CD8-positive, alpha-beta memory T cell (primary cell): ENCODE data around the gene NTN5. TPM values are rescaled to one million over a fixed set of nuclear protein-coding genes. Genes with fewer than 3 reads are reported as not detected.

Experiments
- CTCF ChIA-PET: fragments of 350-600 bp; sonication (Branson Sonifier 250); formaldehyde crosslinking; loops from one replicate; lab custom pipeline; 2021; ENCODE audit warnings: antibody characterized with exemption; lab: Charles Lee
- POLR2A ChIA-PET: fragments of 350-600 bp; sonication (Branson Sonifier 250); formaldehyde crosslinking; loops from one replicate; lab custom pipeline; 2021; ENCODE audit warnings: antibody characterized with exemption; lab: Charles Lee
- DNase-seq, 5 donors: peaks; one replicate each; pipeline versions ENCODE4 v3.0.0 to v3.0.0-alpha.2; 2020 to 2022; ENCODE audit warnings: mixed read lengths in 1 of 5
- H3K27ac ChIP-seq: one replicate; pipeline ENCODE4 v1.7.0; 2013; ENCODE audit warnings: low read depth, mild to moderate bottlenecking, low read length, moderate library complexity
- H3K27me3 ChIP-seq: 2 replicates; pipeline ENCODE4 v1.7.0; 2013; ENCODE audit warnings: low read length, mild to moderate bottlenecking; ENCODE audit not compliant: insufficient read depth, poor library complexity, severe bottlenecking
- H3K36me3 ChIP-seq: 2 replicates; pipeline ENCODE4 v1.7.0; 2013; ENCODE audit warnings: mild to moderate bottlenecking, low read length, moderate library complexity; ENCODE audit not compliant: insufficient read depth
- H3K4me1 ChIP-seq: 2 replicates; pipeline ENCODE4 v1.7.0; 2013; ENCODE audit warnings: mild to moderate bottlenecking, low read length, moderate library complexity; ENCODE audit not compliant: insufficient read depth
- H3K4me3 ChIP-seq: 2 replicates; pipeline ENCODE4 v1.7.0; 2013; ENCODE audit warnings: mild to moderate bottlenecking, low read length
- H3K9me3 ChIP-seq: 2 replicates; pipeline ENCODE4 v1.7.0; 2013; ENCODE audit warnings: mild to moderate bottlenecking, low read length
- H3K27ac Mint-ChIP-seq, 8 donors: one replicate each; pipeline ENCODE4 v1.8.0; 2020 to 2021; ENCODE audit warnings: mixed read lengths in 8 of 8, mild to moderate bottlenecking in 6 of 8, inconsistent platforms in 3 of 8, moderate library complexity in 3 of 8
- H3K27me3 Mint-ChIP-seq, 2 donors: one replicate each; pipeline ENCODE4 v1.8.0; 2020 to 2021; ENCODE audit warnings: mixed read lengths in 2 of 2, mild to moderate bottlenecking in 1 of 2, moderate library complexity in 1 of 2
- H3K36me3 Mint-ChIP-seq, 3 donors: one replicate each; pipeline ENCODE4 v1.8.0; 2020 to 2021; ENCODE audit warnings: mixed read lengths in 3 of 3, inconsistent platforms in 1 of 3, mild to moderate bottlenecking in 1 of 3
- H3K4me1 Mint-ChIP-seq, 3 donors: one replicate each; pipeline ENCODE4 v1.8.0; 2020 to 2021; ENCODE audit warnings: mixed read lengths in 3 of 3, inconsistent platforms in 1 of 3, mild to moderate bottlenecking in 1 of 3
- H3K4me3 Mint-ChIP-seq, 7 donors: one replicate each; pipeline ENCODE4 v1.8.0; 2020 to 2021; ENCODE audit warnings: mixed read lengths in 7 of 7, mild to moderate bottlenecking in 6 of 7, moderate library complexity in 4 of 7, inconsistent platforms in 2 of 7
- H3K9me3 Mint-ChIP-seq, 5 donors: one replicate each; pipeline ENCODE4 v1.8.0; 2020 to 2022; ENCODE audit warnings: mixed read lengths in 5 of 5, mild to moderate bottlenecking in 3 of 5, moderate library complexity in 2 of 5, inconsistent platforms in 1 of 5
- polyA plus RNA-seq: library from polyadenylated mRNA; unstranded; fragments of 300-500 nt; fragmentation: Illumina TruSeq; gene quantifications from one replicate; pipeline ENCODE4 v1.2.3, GENCODE V29; 2021
- total RNA-seq, 2 experiments: library from RNA; stranded (reverse); gene quantifications; one replicate each; pipeline ENCODE4 v1.2.3, GENCODE V29; 2021

Gene NTN5
- total and polyA plus RNA-seq, 3 experiments from 2014 or later, result 0.11 to 0.33 TPM; not detected in 1

DNA sequence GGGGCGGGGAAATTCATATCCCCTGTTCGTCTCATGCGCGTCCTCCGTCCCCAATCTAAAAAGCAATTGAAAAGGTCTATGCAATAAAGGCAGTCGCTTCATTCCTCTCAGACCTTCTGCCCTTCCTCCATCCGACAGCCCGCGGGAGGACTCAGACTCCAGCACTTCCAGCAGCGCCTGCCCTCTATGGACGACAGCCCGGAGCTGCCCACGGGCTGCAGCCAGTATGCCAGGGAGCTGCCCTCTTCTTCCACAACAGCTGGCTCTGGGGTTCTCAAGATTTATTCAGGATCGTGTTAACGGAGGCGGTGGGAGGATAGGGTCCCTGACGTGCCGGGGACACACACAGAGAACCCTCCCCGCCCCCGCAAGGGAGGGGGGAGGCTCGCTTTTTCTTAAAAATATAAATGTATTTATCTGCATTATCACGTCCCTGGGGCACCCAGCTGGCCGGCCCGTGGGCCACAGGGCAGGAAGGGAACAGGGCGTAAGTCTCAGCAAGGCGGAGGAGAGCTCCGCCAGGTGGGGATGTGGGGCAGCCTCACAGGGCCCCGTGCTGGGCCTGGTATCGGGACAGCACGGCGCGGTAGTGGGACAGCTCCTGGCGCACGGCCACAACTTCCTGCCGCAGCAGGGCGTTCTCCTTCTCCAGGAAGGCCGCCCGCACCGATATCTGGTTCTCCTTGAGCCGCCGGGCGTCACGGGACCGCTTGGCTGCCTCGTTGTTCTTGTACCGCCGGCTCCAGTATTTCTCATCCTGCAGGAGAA is 42.3 kb downstream of the NTN5 start:
- H3K4me3 ChIP-seq, result no peak overlapping the region
- CTCF ChIA-PET, result no interaction called here
- Mint-ChIP-seq H3K36me3 (peaks cover 0 to 58% (median 0%) of the 10 kb centered on the region in 3 donors), H3K27me3 (no peaks in the 10 kb centered on the region), H3K4me3 (no peak overlapping the region), H3K9me3 (peaks cover 0 to 2% (median 0%) of the 10 kb centered on the region in 5 donors), H3K4me1 (peaks cover 19 to 53% (median 24%) of the 10 kb centered on the region in 3 donors), H3K27ac (no peak overlapping the region)
- no peaks in the 10 kb centered on the region for H3K27me3 ChIP-seq
- DNase-seq, result no peak
- H3K27ac ChIP-seq, result no peak overlapping the region
- H3K4me1 ChIP-seq, result peaks cover 29% of the 10 kb centered on the region
- peaks cover 30% of the 10 kb centered on the region for H3K36me3 ChIP-seq
- POLR2A ChIA-PET, result interaction anchor here (1.8 kb wide), 1 partner anchor 11 kb away, joined by 4 read pairs; the partner anchor contains the start of genes RPL18 and SPHK2
- no peaks in the 10 kb centered on the region for H3K9me3 ChIP-seq

DNA sequence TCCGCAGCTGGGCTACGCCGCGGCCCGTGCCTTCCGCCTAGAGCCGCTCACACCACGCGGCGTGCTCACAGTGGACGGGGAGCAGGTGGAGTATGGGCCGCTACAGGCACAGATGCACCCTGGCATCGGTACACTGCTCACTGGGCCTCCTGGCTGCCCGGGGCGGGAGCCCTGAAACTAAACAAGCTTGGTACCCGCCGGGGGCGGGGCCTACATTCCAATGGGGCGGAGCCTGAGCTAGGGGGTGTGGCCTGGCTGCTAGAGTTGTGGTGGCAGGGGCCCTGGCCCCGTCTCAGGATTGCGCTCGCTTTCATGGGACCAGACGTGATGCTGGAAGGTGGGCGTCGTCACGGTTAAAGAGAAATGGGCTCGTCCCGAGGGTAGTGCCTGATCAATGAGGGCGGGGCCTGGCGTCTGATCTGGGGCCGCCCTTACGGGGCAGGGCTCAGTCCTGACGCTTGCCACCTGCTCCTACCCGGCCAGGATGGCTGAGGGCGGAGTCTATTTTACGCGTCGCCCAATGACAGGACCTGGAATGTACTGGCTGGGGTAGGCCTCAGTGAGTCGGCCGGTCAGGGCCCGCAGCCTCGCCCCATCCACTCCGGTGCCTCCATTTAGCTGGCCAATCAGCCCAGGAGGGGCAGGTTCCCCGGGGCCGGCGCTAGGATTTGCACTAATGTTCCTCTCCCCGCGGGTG is 43.1 kb downstream of the NTN5 start:
- Mint-ChIP-seq H3K27ac (no peak overlapping the region), H3K9me3 (peaks cover 0 to under 1% (median 0%) of the 10 kb centered on the region in 5 donors), H3K4me1 (peaks cover 20 to 54% (median 22%) of the 10 kb centered on the region in 3 donors), H3K4me3 (no peak overlapping the region), H3K27me3 (no peaks in the 10 kb centered on the region), H3K36me3 (peaks cover 0 to 57% (median 0%) of the 10 kb centered on the region in 3 donors)
- H3K4me1 ChIP-seq, result peaks cover 23% of the 10 kb centered on the region
- ChIA-PET CTCF (no interaction called here), POLR2A (interaction anchor here (0.9 kb wide), 1 partner anchor 10 kb away, joined by 3 read pairs; the partner anchor contains the start of gene SPHK2)
- no peak overlapping the region for H3K27ac ChIP-seq
- peaks cover 30% of the 10 kb centered on the region for H3K36me3 ChIP-seq
- H3K4me3 ChIP-seq, result no peak overlapping the region
- DNase-seq, result no peak
- H3K9me3 ChIP-seq, result no peaks in the 10 kb centered on the region
- no peaks in the 10 kb centered on the region for H3K27me3 ChIP-seq

DNA sequence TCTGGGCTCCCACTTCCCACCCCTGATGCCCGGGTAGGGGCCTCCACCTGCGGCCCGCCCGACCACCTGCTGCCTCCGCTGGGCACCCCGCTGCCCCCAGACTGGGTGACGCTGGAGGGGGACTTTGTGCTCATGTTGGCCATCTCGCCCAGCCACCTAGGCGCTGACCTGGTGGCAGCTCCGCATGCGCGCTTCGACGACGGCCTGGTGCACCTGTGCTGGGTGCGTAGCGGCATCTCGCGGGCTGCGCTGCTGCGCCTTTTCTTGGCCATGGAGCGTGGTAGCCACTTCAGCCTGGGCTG is 43.6 kb downstream of the NTN5 start:
- Mint-ChIP-seq H3K27me3 (no peaks in the 10 kb centered on the region), H3K27ac (no peak overlapping the region), H3K36me3 (peaks cover 0 to 54% (median 0%) of the 10 kb centered on the region in 3 donors), H3K4me1 (peaks cover 18 to 53% (median 22%) of the 10 kb centered on the region in 3 donors), H3K4me3 (no peak overlapping the region), H3K9me3 (no peaks in the 10 kb centered on the region)
- ChIA-PET POLR2A (interaction anchor here (0.6 to 0.9 kb wide), 2 partner anchors 10 to 71 kb away, joined by 3 to 11 read pairs; partner anchors contain the start of gene SPHK2), CTCF (no interaction called here)
- Histone ChIP-seq H3K27me3 (no peaks in the 10 kb centered on the region), H3K4me3 (no peak overlapping the region), H3K27ac (no peak overlapping the region), H3K9me3 (no peaks in the 10 kb centered on the region), H3K36me3 (peaks cover 30% of the 10 kb centered on the region), H3K4me1 (peaks cover 19% of the 10 kb centered on the region)
- DNase-seq, result no peak

DNA sequence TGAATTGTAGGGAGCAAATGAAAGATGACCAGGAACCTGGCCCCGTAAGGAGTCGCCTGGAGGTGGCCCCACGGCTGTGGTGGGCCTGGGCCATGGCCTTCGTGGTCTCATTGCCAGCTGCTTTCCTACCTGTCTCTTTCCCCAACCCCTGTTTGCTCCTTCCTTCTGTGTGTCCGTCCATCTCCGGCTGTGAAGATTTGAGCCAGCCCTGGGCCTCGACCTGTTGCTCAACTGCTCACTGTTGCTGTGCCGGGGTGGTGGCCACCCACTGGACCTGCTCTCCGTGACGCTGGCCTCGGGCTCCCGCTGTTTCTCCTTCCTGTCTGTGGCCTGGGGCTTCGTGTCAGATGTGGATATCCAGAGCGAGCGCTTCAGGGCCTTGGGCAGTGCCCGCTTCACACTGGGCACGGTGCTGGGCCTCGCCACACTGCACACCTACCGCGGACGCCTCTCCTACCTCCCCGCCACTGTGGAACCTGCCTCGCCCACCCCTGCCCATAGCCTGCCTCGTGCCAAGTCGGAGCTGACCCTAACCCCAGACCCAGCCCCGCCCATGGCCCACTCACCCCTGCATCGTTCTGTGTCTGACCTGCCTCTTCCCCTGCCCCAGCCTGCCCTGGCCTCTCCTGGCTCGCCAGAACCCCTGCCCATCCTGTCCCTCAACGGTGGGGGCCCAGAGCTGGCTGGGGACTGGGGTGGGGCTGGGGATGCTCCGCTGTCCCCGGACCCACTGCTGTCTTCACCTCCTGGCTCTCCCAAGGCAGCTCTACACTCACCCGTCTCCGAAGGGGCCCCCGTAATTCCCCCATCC is 44.1 kb downstream of the NTN5 start:
- H3K4me1 Mint-ChIP-seq, result peaks cover 21 to 53% (median 24%) of the 10 kb centered on the region in 3 donors
- peaks cover 30% of the 10 kb centered on the region for H3K36me3 ChIP-seq
- H3K27ac Mint-ChIP-seq, result peak overlapping the region in 1 of 8 donors; percentile 36
- H3K27ac ChIP-seq, result no peak overlapping the region
- H3K27me3 ChIP-seq, result no peaks in the 10 kb centered on the region
- H3K9me3 ChIP-seq, result no peaks in the 10 kb centered on the region
- H3K4me3 ChIP-seq, result no peak overlapping the region
- CTCF ChIA-PET, result no interaction called here
- peaks cover 16% of the 10 kb centered on the region for H3K4me1 ChIP-seq
- no peak for DNase-seq
- POLR2A ChIA-PET, result interaction anchor here (0.6 to 0.9 kb wide), 3 partner anchors 9 to 70 kb away, joined by 3 to 11 read pairs (median 5); partner anchors contain the start of gene SPHK2
- H3K36me3 Mint-ChIP-seq, result peaks cover 0 to 54% (median 1%) of the 10 kb centered on the region in 3 donors
- H3K27me3 Mint-ChIP-seq, result no peaks in the 10 kb centered on the region
- H3K9me3 Mint-ChIP-seq, result no peaks in the 10 kb centered on the region
- peak overlapping the region in 1 of 7 donors; percentile 12 for H3K4me3 Mint-ChIP-seq

DNA sequence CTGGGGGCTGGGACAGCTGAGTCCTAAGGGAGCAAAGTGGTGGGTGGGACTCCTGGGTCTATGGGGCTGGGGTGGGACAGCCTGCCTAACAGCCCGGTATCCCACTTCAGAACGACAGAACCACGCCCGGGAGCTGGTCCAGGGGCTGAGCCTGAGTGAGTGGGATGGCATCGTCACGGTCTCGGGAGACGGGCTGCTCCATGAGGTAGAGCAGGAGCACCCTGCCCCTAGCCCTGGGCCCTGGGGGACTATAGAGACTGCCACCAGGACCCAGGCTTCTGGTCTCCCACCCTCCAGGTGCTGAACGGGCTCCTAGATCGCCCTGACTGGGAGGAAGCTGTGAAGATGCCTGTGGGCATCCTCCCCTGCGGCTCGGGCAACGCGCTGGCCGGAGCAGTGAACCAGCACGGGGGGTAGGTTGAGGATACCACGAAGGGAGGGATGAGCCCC is 44.9 kb downstream of the NTN5 start:
- no peaks in the 10 kb centered on the region for H3K9me3 Mint-ChIP-seq
- Histone ChIP-seq H3K27ac (no peak overlapping the region), H3K36me3 (peaks cover 24% of the 10 kb centered on the region), H3K27me3 (no peaks in the 10 kb centered on the region), H3K4me3 (no peak overlapping the region), H3K9me3 (no peaks in the 10 kb centered on the region), H3K4me1 (peaks cover 15% of the 10 kb centered on the region)
- peaks cover 0 to 50% (median 1%) of the 10 kb centered on the region in 3 donors for H3K36me3 Mint-ChIP-seq
- H3K27me3 Mint-ChIP-seq, result no peaks in the 10 kb centered on the region
- H3K4me1 Mint-ChIP-seq, result peaks cover 27 to 51% (median 27%) of the 10 kb centered on the region in 3 donors
- no peak for DNase-seq
- CTCF ChIA-PET, result interaction anchor here (0.9 kb wide), 1 partner anchor 9 kb away, joined by 3 read pairs; the partner anchor contains the start of gene RPL18
- H3K4me3 Mint-ChIP-seq, result no peak overlapping the region
- POLR2A ChIA-PET, result interaction anchor here (0.6 to 1.4 kb wide), 2 partner anchors 9 to 17 kb away, joined by 5 to 7 read pairs; partner anchors contain the start of gene RPL18
- H3K27ac Mint-ChIP-seq, result peak overlapping the region in 2 of 8 donors; percentile 36 to 55

DNA sequence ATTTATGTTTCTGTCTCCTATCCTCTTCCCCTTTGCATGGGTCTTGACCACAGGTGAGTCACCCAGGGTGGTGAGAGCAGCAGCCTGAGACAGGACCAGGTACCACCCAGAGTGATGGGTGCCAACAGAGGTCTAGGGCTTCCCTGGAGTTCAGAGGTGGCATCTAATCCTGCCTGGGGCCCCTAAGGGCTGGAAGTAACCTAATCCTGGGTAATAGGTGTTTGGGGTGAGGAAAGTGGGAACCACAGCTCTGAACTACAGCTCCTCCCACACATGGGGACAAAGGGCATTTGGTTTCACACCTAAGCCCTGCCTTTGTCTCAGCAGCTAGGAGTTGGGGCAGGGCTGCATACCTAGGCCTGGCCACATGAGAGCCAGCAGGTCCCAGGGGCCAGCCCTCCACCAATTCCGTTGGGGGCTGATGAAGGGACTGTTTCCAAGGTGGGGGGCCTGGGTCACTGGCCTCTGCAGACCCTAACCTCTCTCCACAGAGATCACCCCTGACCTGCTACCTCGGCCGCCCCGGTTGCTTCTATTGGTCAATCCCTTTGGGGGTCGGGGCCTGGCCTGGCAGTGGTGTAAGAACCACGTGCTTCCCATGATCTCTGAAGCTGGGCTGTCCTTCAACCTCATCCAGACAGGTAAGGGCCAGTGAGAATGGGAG is 45.5 kb downstream of the NTN5 start:
- no peaks in the 10 kb centered on the region for H3K9me3 ChIP-seq
- no peak overlapping the region for H3K27ac ChIP-seq
- H3K36me3 ChIP-seq, result peaks cover 18% of the 10 kb centered on the region
- peak in 1 of 5 donors; percentile 69 for DNase-seq
- peak overlapping the region in 5 of 8 donors; percentile 52 to 82 (median 68) for H3K27ac Mint-ChIP-seq
- H3K4me3 ChIP-seq, result no peak overlapping the region
- H3K9me3 Mint-ChIP-seq, result no peaks in the 10 kb centered on the region
- H3K4me1 Mint-ChIP-seq, result peaks cover 25 to 48% (median 30%) of the 10 kb centered on the region in 3 donors
- POLR2A ChIA-PET, result interaction anchor here (1.4 kb wide), 1 partner anchor 9 kb away, joined by 7 read pairs; the partner anchor contains the start of gene RPL18
- H3K27me3 Mint-ChIP-seq, result no peaks in the 10 kb centered on the region
- H3K4me3 Mint-ChIP-seq, result peak overlapping the region in 4 of 7 donors; percentile 7 to 28 (median 26)
- CTCF ChIA-PET, result interaction anchor here (0.9 kb wide), 1 partner anchor 9 kb away, joined by 3 read pairs; the partner anchor contains the start of gene RPL18
- no peaks in the 10 kb centered on the region for H3K27me3 ChIP-seq
- H3K4me1 ChIP-seq, result peaks cover 10% of the 10 kb centered on the region
- peaks cover 0 to 46% (median 4%) of the 10 kb centered on the region in 3 donors for H3K36me3 Mint-ChIP-seq

DNA sequence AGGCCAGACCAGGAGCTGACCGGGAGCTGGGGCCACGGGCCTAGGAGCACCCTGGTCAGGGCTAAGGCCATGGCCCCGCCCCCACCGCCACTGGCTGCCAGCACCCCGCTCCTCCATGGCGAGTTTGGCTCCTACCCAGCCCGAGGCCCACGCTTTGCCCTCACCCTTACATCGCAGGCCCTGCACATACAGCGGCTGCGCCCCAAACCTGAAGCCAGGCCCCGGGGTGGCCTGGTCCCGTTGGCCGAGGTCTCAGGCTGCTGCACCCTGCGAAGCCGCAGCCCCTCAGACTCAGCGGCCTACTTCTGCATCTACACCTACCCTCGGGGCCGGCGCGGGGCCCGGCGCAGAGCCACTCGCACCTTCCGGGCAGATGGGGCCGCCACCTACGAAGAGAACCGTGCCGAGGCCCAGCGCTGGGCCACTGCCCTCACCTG is 46.9 kb downstream of the NTN5 start:
- H3K4me3 ChIP-seq, result no peak overlapping the region
- H3K4me3 Mint-ChIP-seq, result no peak overlapping the region
- no peak overlapping the region for H3K27ac Mint-ChIP-seq
- peaks cover 31 to 44% (median 38%) of the 10 kb centered on the region in 3 donors for H3K4me1 Mint-ChIP-seq
- H3K27ac ChIP-seq, result no peak overlapping the region
- H3K4me1 ChIP-seq, result peaks cover 10% of the 10 kb centered on the region
- no peaks in the 10 kb centered on the region for H3K27me3 Mint-ChIP-seq
- no peaks in the 10 kb centered on the region for H3K27me3 ChIP-seq
- no peaks in the 10 kb centered on the region for H3K9me3 ChIP-seq
- H3K9me3 Mint-ChIP-seq, result no peaks in the 10 kb centered on the region
- POLR2A ChIA-PET, result interaction anchor here (0.6 kb wide), 1 partner anchor 14 kb away, joined by 3 read pairs; no protein-coding TSS in a partner anchor
- CTCF ChIA-PET, result no interaction called here
- no peak for DNase-seq
- H3K36me3 ChIP-seq, result peaks cover 8% of the 10 kb centered on the region
- H3K36me3 Mint-ChIP-seq, result peaks cover 0 to 40% (median 7%) of the 10 kb centered on the region in 3 donors
